Suprapubic skin (tissue), 4 donors: ENCODE measurements around the gene CD1E.

ENCODE experiments used
- EP300 ChIP-seq: sonication (generic); formaldehyde crosslinking; IDR thresholded peaks from one replicate; pipeline ENCODE4 v1.6.1; 2017; ENCODE audit warnings: antibody characterized with exemption
- POLR2A ChIP-seq, 2 donors: fragments of 450-650 bp; IDR thresholded peaks; one replicate each; pipeline ENCODE4 v1.6.1; 2017; ENCODE audit warnings: antibody characterized with exemption in 2 of 2, mild to moderate bottlenecking in 2 of 2, moderate library complexity in 2 of 2
- POLR2AphosphoS5 ChIP-seq, 3 donors: sonication (generic); formaldehyde crosslinking; IDR thresholded peaks; one replicate each; pipeline ENCODE4 v1.6.1; 2017; ENCODE audit warnings: antibody characterized with exemption in 3 of 3
- TF ChIP-seq, protein P1 (sequence below), 2 donors: fragments of 200-600 bp in 1 of 2; fragments of 450-650 bp in 1 of 2; sonication (generic) in 1 of 2; IDR thresholded peaks; one replicate each; pipeline ENCODE4 v1.5.1; 2016 to 2019; ENCODE audit warnings: antibody characterized with exemption in 2 of 2, mild to moderate bottlenecking in 1 of 2, moderate library complexity in 1 of 2

- TF ChIP-seq, protein P1, sequence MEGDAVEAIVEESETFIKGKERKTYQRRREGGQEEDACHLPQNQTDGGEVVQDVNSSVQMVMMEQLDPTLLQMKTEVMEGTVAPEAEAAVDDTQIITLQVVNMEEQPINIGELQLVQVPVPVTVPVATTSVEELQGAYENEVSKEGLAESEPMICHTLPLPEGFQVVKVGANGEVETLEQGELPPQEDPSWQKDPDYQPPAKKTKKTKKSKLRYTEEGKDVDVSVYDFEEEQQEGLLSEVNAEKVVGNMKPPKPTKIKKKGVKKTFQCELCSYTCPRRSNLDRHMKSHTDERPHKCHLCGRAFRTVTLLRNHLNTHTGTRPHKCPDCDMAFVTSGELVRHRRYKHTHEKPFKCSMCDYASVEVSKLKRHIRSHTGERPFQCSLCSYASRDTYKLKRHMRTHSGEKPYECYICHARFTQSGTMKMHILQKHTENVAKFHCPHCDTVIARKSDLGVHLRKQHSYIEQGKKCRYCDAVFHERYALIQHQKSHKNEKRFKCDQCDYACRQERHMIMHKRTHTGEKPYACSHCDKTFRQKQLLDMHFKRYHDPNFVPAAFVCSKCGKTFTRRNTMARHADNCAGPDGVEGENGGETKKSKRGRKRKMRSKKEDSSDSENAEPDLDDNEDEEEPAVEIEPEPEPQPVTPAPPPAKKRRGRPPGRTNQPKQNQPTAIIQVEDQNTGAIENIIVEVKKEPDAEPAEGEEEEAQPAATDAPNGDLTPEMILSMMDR (IDR thresholded peaks at IDR 0.05): no peak
- TF ChIP-seq POLR2AphosphoS5 (IDR thresholded peaks at IDR 0.05): no peak
- TF ChIP-seq EP300: no peak
- no peak for TF ChIP-seq POLR2A (IDR thresholded peaks at IDR 0.05)
Measured at GRCh38 chr1:158400871-158401270, 47.2 kb downstream of the CD1E start.
